Hypothalamus (tissue), 51 donors: ENCODE data around the gene TRPM3.
"Not testable (repeated sequence)": the region's sequence is repeated elsewhere in the genome, so short reads cannot be mapped to it uniquely, and the experiment has no call there.

ENCODE experiments used
- DNase-seq, 51 donors: peaks; one replicate each; lab custom pipeline; 2025; lab: John Stamatoyannopoulos, UW

Gene TRPM3

GRCh38 chr9:70791936-70792335, 329.5 kb downstream of the TRPM3 start:
- DNase-seq: no peak

GRCh38 chr9:70789086-70789485, 332.3 kb downstream of the TRPM3 start:
- no peak for DNase-seq

GRCh38 chr9:70784456-70784855, 337.0 kb downstream of the TRPM3 start:
- no peak for DNase-seq

- DNase-seq: no peak
These were observed 342.9 kb downstream of the TRPM3 start for GRCh38 chr9:70778568-70778967.

GRCh38 chr9:70773579-70773978, 347.8 kb downstream of the TRPM3 start:
- DNase-seq: no peak

- peak in 1 of 51 donors; percentile 6 for DNase-seq
These were observed 348.8 kb downstream of the TRPM3 start for GRCh38 chr9:70772601-70773000.

- DNase-seq: no peak
These were observed 355.5 kb downstream of the TRPM3 start for GRCh38 chr9:70765946-70766345.

GRCh38 chr9:70761139-70761670, 360.2 kb downstream of the TRPM3 start:
- no peak for DNase-seq

GRCh38 chr9:70760228-70760627, 361.2 kb downstream of the TRPM3 start:
- DNase-seq: no peak

- no peak for DNase-seq
These were observed 368.1 kb downstream of the TRPM3 start for GRCh38 chr9:70753311-70753710.

GRCh38 chr9:70749066-70749465, 372.4 kb downstream of the TRPM3 start:
- DNase-seq: no peak

GRCh38 chr9:70747261-70747718, 374.1 kb downstream of the TRPM3 start:
- DNase-seq: no peak

GRCh38 chr9:70746760-70747159, 374.7 kb downstream of the TRPM3 start:
- no peak for DNase-seq

- DNase-seq: no peak
These were observed 375.1 kb downstream of the TRPM3 start for GRCh38 chr9:70746316-70746715.

GRCh38 chr9:70724794-70725193, 396.6 kb downstream of the TRPM3 start:
- not testable (repeated sequence) for DNase-seq

- not testable (repeated sequence) for DNase-seq
These were observed 397.4 kb downstream of the TRPM3 start for GRCh38 chr9:70724025-70724424.

GRCh38 chr9:70706797-70707196, 414.6 kb downstream of the TRPM3 start:
- DNase-seq: not testable (repeated sequence)

- DNase-seq: no peak
These were observed 420.3 kb downstream of the TRPM3 start for GRCh38 chr9:70701163-70701562.

GRCh38 chr9:70696694-70697335, 424.6 kb downstream of the TRPM3 start:
- no peak for DNase-seq

GRCh38 chr9:70694758-70695157, 426.7 kb downstream of the TRPM3 start:
- DNase-seq: no peak

- no peak for DNase-seq
These were observed 428.2 kb downstream of the TRPM3 start for GRCh38 chr9:70693186-70693585.

GRCh38 chr9:70692431-70692830, 429.0 kb downstream of the TRPM3 start:
- DNase-seq: no peak

- DNase-seq: no peak
These were observed 432.7 kb downstream of the TRPM3 start for GRCh38 chr9:70688704-70689103.
